A673 (cell line): ENCODE data around the gene CD19.

ENCODE experiments used
- EZH2 ChIP-seq: fragments of 200-600 bp; sonication (generic); IDR thresholded peaks from 2 replicates; pipeline ENCODE4 v1.6.1; 2017; ENCODE audit warnings: borderline replicate concordance, low read depth, mild to moderate bottlenecking, mixed read lengths, antibody characterized with exemption, low read length; ENCODE audit not compliant: poor library complexity, severe bottlenecking
- TF ChIP-seq, protein P1 (sequence below): fragments of 300-800, 200-600 bp; sonication (generic); conservative IDR thresholded peaks from 2 replicates; pipeline ENCODE4 v1.5.1; 2017; ENCODE audit warnings: low read depth, mild to moderate bottlenecking, antibody characterized with exemption, low read length, moderate library complexity, mixed read lengths

DNA sequence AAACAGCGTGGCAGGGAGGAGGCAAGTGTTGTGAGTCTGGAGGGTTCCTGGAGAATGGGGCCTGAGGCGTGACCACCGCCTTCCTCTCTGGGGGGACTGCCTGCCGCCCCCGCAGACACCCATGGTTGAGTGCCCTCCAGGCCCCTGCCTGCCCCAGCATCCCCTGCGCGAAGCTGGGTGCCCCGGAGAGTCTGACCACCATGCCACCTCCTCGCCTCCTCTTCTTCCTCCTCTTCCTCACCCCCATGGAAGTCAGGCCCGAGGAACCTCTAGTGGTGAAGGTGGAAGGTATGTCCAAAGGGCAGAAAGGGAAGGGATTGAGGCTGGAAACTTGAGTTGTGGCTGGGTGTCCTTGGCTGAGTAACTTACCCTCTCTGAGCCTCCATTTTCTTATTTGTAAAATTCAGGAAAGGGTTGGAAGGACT lies at the start of gene CD19:
- no peak for TF ChIP-seq EZH2
- TF ChIP-seq, protein P1, sequence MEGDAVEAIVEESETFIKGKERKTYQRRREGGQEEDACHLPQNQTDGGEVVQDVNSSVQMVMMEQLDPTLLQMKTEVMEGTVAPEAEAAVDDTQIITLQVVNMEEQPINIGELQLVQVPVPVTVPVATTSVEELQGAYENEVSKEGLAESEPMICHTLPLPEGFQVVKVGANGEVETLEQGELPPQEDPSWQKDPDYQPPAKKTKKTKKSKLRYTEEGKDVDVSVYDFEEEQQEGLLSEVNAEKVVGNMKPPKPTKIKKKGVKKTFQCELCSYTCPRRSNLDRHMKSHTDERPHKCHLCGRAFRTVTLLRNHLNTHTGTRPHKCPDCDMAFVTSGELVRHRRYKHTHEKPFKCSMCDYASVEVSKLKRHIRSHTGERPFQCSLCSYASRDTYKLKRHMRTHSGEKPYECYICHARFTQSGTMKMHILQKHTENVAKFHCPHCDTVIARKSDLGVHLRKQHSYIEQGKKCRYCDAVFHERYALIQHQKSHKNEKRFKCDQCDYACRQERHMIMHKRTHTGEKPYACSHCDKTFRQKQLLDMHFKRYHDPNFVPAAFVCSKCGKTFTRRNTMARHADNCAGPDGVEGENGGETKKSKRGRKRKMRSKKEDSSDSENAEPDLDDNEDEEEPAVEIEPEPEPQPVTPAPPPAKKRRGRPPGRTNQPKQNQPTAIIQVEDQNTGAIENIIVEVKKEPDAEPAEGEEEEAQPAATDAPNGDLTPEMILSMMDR, result no peak
